Fibroblast of villous mesenchyme (primary cell): ENCODE measurements around the gene ADAR. TPM values are rescaled to one million over a fixed set of nuclear protein-coding genes. Genes with fewer than 3 reads are reported as not detected.

Experiments used
- DNase-seq: peaks from one replicate; pipeline ENCODE4 v3.0.0-alpha.2; 2010; ENCODE audit warnings: low read depth
- H3K4me3 ChIP-seq: 2 replicates; pipeline ENCODE4 v1.5.1; 2011; ENCODE audit warnings: low read depth, mild to moderate bottlenecking, low read length
- CTCF ChIP-seq: IDR thresholded peaks from 2 replicates; pipeline ENCODE4 v1.5.1; 2012; ENCODE audit warnings: low read depth, mild to moderate bottlenecking, low read length; ENCODE audit not compliant: insufficient read depth
- total RNA-seq: library from RNA; depleted of rRNA; stranded (reverse); fragments of >200 nt; gene quantifications from 2 replicates; pipeline ENCODE4 v1.2.3, GENCODE V29; 2012

ADAR gene
- total RNA-seq, 1 donor: 142 TPM

DNA sequence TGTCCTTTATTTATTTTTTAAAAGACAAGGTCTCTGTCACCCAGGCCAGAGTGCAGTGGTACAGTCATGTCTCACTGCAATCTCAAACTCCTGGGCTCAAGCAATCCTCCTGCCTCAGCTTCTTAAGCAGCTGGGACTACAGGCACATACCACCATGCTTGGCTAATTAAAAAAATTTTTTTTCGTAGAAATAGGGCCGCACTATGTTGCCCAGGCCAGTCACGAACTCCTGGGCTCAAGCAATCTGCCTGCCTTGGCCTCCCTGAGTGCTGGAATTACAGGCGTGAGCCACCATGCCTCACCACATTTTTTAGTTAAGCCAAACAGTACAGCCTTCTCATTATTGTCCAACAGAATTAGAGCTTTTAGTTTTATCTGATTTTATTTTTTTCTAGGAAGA is 7.4 kb upstream of the ADAR start:
- no peak for DNase-seq
- no peak for TF ChIP-seq CTCF
- H3K4me3 ChIP-seq: no peak overlapping the region

- TF ChIP-seq CTCF: no peak
- DNase-seq: no peak
- no peak overlapping the region for H3K4me3 ChIP-seq
Observed at GRCh38 chr1:154614901-154615300, 6.9 kb upstream of the ADAR start.

GRCh38 chr1:154614247-154614646 is 6.3 kb upstream of the ADAR start:
- TF ChIP-seq CTCF: no peak
- H3K4me3 ChIP-seq: no peak overlapping the region
- no peak for DNase-seq

- no peak overlapping the region for H3K4me3 ChIP-seq
- no peak for TF ChIP-seq CTCF
- no peak for DNase-seq
Observed at GRCh38 chr1:154611150-154611862, 3.3 kb upstream of the ADAR start.

DNA sequence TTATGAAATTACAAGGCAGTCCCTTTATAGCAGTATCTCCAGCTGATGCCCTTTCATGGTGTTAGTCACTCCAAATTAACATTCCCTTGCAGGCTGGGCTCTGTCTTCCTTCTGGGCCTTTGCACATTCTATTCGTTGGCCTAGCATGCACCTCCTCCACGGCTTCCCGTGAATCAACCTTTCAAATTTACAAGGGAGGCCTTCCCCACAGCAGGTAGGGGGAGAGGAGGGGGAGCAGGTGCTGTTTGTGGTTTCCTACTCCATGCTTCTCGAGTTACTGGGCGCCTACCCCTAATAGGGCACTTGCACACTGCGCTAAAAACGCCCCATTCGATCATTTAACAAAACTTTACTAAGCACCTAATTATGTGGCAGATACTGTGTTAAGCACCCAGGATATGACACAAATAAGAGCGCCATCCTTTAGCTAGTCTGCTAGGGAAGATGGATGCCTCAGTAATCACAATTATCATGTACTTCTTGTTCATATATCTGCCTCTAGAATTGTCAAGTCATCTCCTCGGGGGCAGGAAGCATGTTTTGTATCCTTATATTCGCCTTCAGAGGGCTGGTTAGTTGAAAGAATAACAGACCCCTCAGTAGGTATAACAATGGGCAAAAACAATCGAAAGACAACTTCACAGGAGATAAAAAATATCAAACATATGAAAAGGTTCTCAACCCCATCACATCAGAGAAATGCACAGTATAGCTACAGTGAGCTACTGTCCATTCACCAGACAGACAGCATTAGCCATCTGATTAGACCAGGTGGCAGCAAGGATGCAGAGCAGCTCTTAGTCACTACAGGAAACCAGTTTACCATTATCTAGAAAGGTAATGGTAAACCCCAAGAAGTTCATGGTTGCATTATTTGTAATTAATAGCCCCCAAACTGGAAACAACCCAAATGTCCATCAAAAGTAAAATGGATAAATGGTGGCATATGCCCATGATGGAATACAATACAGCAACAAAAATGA is 1.7 kb upstream of the ADAR start:
- TF ChIP-seq CTCF: no peak
- DNase-seq: no peak
- H3K4me3 ChIP-seq: no peak overlapping the region

GRCh38 chr1:154608397-154609270 is 648 bp upstream of the ADAR start:
- peak; percentile 67 for DNase-seq
- TF ChIP-seq CTCF: no peak
- peak overlapping the region; percentile 89 for H3K4me3 ChIP-seq
